Neural cell (in vitro differentiated cells): ENCODE results near the gene RPUSD1. TPM values are rescaled to one million over a fixed set of nuclear protein-coding genes. Genes with fewer than 3 reads are reported as not detected.

ENCODE experiments used
- H2AFZ ChIP-seq: fragments of 200-600, 300-800 bp; sonication (generic), shearing (Covaris generic); 2 replicates; pipeline ENCODE4 v1.6.0; 2014; ENCODE audit warnings: low read depth, mild to moderate bottlenecking, antibody characterized with exemption, low read length, moderate library complexity
- H3F3A ChIP-seq: fragments of 200-600 bp; shearing (Covaris generic); 2 replicates; pipeline ENCODE4 v1.6.1; 2016; ENCODE audit warnings: mild to moderate bottlenecking, moderate library complexity, mixed read lengths, antibody characterized with exemption, low read length; ENCODE audit not compliant: insufficient read depth, poor library complexity, severe bottlenecking
- H3K27ac ChIP-seq: fragments of 200-600, 300-800 bp; sonication (generic), shearing (Covaris generic); 2 replicates; pipeline ENCODE4 v1.5.1; 2014; ENCODE audit warnings: mild to moderate bottlenecking, low read length, moderate library complexity
- H3K27me3 ChIP-seq: fragments of 300-800, 200-600 bp; sonication (generic), shearing (Covaris generic); 2 replicates; pipeline ENCODE4 v1.6.0; 2014; ENCODE audit warnings: mild to moderate bottlenecking, low read depth, low read length, moderate library complexity; ENCODE audit not compliant: insufficient read depth
- H3K36me3 ChIP-seq: fragments of 300-800, 200-600 bp; sonication (generic), shearing (Covaris generic); 2 replicates; pipeline ENCODE4 v1.5.1; 2014; ENCODE audit warnings: mild to moderate bottlenecking, antibody characterized with exemption, low read length, moderate library complexity; ENCODE audit not compliant: insufficient read depth
- H3K4me2 ChIP-seq: fragments of 300-800, 200-600 bp; sonication (generic), shearing (Covaris generic); 2 replicates; pipeline ENCODE4 v1.6.0; 2014; ENCODE audit warnings: mild to moderate bottlenecking, low read length
- H3K4me3 ChIP-seq: fragments of 300-800, 200-600 bp; sonication (generic), shearing (Covaris generic); 2 replicates; pipeline ENCODE4 v1.5.1; 2014; ENCODE audit warnings: mild to moderate bottlenecking, low read length, moderate library complexity
- H3K79me2 ChIP-seq: fragments of 200-600 bp; shearing (Covaris generic); replicated peaks from 2 replicates; pipeline ENCODE4 v1.6.0; 2014; ENCODE audit warnings: mild to moderate bottlenecking, low read length, moderate library complexity; ENCODE audit not compliant: insufficient read depth
- H3K9ac ChIP-seq: fragments of 300-800, 200-600 bp; sonication (generic), shearing (Covaris generic); 2 replicates; pipeline ENCODE4 v1.6.1; 2016; ENCODE audit warnings: mild to moderate bottlenecking, low read length, mixed read lengths
- H3K9me2 ChIP-seq: fragments of 200-600 bp; shearing (Covaris generic); 2 replicates; pipeline ENCODE4 v1.6.1; 2016; ENCODE audit warnings: mild to moderate bottlenecking, low read length, mixed read lengths; ENCODE audit not compliant: insufficient read depth
- H3K9me3 ChIP-seq: fragments of 200-600, 300-800 bp; sonication (generic), shearing (Covaris generic); 2 replicates; pipeline ENCODE4 v1.6.1; 2016; ENCODE audit warnings: mild to moderate bottlenecking, mixed run types, low read length, moderate library complexity, mixed read lengths
- H4K20me1 ChIP-seq: fragments of 200-600 bp; shearing (Covaris generic); 2 replicates; pipeline ENCODE4 v1.6.1; 2016; ENCODE audit warnings: mild to moderate bottlenecking, mixed run types; ENCODE audit not compliant: insufficient read depth
- CTCF ChIP-seq: fragments of 450-650 bp; IDR thresholded peaks from 2 replicates; pipeline ENCODE4 v1.5.1; 2014; ENCODE audit warnings: antibody characterized with exemption, mild to moderate bottlenecking, moderate library complexity; ENCODE audit not compliant: poor library complexity, severe bottlenecking
- EP300 ChIP-seq: fragments of 450-650 bp; conservative IDR thresholded peaks from 2 replicates; pipeline ENCODE4 v1.6.1; 2014; ENCODE audit warnings: antibody characterized with exemption, mild to moderate bottlenecking, moderate library complexity; ENCODE audit not compliant: poor library complexity, severe bottlenecking
- EZH2 ChIP-seq: fragments of 200-600, 300-800 bp; shearing (Covaris generic), sonication (generic); IDR thresholded peaks from 2 replicates; pipeline ENCODE4 v1.6.1; 2014; ENCODE audit warnings: antibody characterized with exemption, low read length, borderline replicate concordance, mild to moderate bottlenecking; ENCODE audit not compliant: insufficient read depth, poor library complexity, severe bottlenecking
- MXI1 ChIP-seq: fragments of 450-650 bp; conservative IDR thresholded peaks from 2 replicates; pipeline ENCODE4 v1.6.1; 2014; ENCODE audit warnings: antibody characterized with exemption, mild to moderate bottlenecking; ENCODE audit not compliant: poor library complexity, severe bottlenecking
- RAD21 ChIP-seq: fragments of 450-650 bp; conservative IDR thresholded peaks from 2 replicates; pipeline ENCODE4 v1.6.1; 2014; ENCODE audit warnings: antibody characterized with exemption, mild to moderate bottlenecking, moderate library complexity
- REST ChIP-seq: IDR thresholded peaks from 2 replicates; pipeline ENCODE4 v1.6.1; 2012; ENCODE audit warnings: borderline replicate concordance
- SMC3 ChIP-seq: fragments of 450-650 bp; conservative IDR thresholded peaks from 2 replicates; pipeline ENCODE4 v1.6.1; 2014; ENCODE audit warnings: antibody characterized with exemption, mild to moderate bottlenecking, moderate library complexity; ENCODE audit not compliant: poor library complexity
- TAF1 ChIP-seq: IDR thresholded peaks from 2 replicates; pipeline ENCODE4 v1.6.1; 2012; ENCODE audit warnings: low read depth
- polyA plus RNA-seq: library from polyadenylated mRNA; depleted of rRNA; stranded (reverse); fragments of >200 nt; gene quantifications from 2 replicates; pipeline ENCODE4 v1.2.3, GENCODE V29; 2014

The RPUSD1 gene
- polyA plus RNA-seq, 1 donor from 2014 or later, result 42.4 TPM

DNA sequence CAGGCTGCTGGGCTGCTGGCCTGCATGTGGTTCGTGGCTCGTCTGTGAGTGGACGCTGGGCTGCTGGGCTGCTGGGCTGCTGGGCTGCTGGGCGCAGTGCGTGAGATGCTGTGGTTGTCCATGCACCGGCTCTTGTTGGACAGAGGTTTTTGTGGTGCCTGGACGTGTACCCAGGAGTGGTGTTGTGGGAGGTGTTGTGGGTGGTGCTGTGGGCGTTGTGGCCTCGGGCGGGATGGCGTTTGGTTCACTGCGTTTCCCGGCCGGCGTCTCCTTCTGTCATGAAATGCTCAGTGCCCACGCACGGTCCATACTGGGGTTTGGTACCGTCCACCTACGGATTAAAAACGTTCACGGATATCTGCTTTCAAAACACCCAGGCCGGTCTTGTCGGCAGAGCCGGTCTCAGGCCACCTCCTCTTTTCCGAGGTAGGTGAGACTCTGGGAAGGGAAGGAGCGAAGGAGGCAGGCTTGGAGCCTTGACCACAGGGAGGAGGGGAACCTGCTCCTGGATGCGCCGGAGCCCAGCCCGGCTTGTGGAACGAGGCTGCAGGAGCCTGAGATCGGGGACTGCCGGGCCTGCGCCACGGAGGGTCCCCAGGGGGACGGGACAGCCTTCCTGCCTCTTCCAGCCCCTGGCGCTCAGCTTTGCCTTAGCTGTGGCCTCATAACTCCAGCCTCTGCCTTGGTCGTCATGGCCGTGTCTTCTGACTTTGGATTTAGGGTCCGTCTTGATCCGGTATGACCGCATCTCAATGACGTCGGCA lies 42.1 kb upstream of the RPUSD1 start:
- H3K36me3 ChIP-seq, result no peaks in the 10 kb centered on the region
- no peak overlapping the region for H3K4me3 ChIP-seq
- H3K27me3 ChIP-seq, result no peaks in the 10 kb centered on the region
- no peak overlapping the region for H3K9ac ChIP-seq
- H3K9me2 ChIP-seq, result no peaks in the 10 kb centered on the region
- H3F3A ChIP-seq, result no peaks in the 10 kb centered on the region
- H2AFZ ChIP-seq, result no peak overlapping the region
- H3K4me2 ChIP-seq, result no peak overlapping the region
- H3K27ac ChIP-seq, result no peak overlapping the region
- TF ChIP-seq MXI1 (no peak), REST (no peak), CTCF (no peak), EP300 (no peak), RAD21 (no peak), TAF1 (no peak), EZH2 (no peak), SMC3 (no peak)
- H3K9me3 ChIP-seq, result peaks cover under 1% of the 10 kb centered on the region
- no peaks in the 10 kb centered on the region for H3K79me2 ChIP-seq
- no peaks in the 10 kb centered on the region for H4K20me1 ChIP-seq

- Histone ChIP-seq H3K9me3 (no peaks in the 10 kb centered on the region), H2AFZ (no peak overlapping the region), H3K9me2 (no peaks in the 10 kb centered on the region), H3F3A (no peaks in the 10 kb centered on the region), H3K27ac (no peak overlapping the region), H3K4me3 (no peak overlapping the region), H3K36me3 (no peaks in the 10 kb centered on the region), H3K9ac (no peak overlapping the region), H3K4me2 (no peak overlapping the region), H3K79me2 (no peaks in the 10 kb centered on the region), H4K20me1 (no peaks in the 10 kb centered on the region), H3K27me3 (no peaks in the 10 kb centered on the region)
- TF ChIP-seq SMC3, result no peak
- no peak for TF ChIP-seq EP300
- no peak for TF ChIP-seq CTCF
- no peak for TF ChIP-seq REST
- TF ChIP-seq MXI1, result no peak
- TF ChIP-seq EZH2, result no peak
- TF ChIP-seq TAF1, result no peak
- no peak for TF ChIP-seq RAD21
These were observed 40.7 kb upstream of the RPUSD1 start for GRCh38 chr16:828891-829290.
